Neuronal stem cell (in vitro differentiated cells): ENCODE results near the gene EVI5.

ENCODE experiments used
- DNase-seq: peaks from one replicate; pipeline ENCODE4 v3.0.0-alpha.2; 2013; ENCODE audit warnings: low spot score
- H2AFZ ChIP-seq: one replicate; pipeline ENCODE4 v1.6.1; 2013; ENCODE audit warnings: mild to moderate bottlenecking, low read length, inconsistent platforms
- H2AK5ac ChIP-seq: 2 replicates; pipeline ENCODE4 v1.6.1; 2013; ENCODE audit warnings: low read depth, mild to moderate bottlenecking, inconsistent platforms, low read length, moderate library complexity, mixed read lengths
- H2BK120ac ChIP-seq: 2 replicates; pipeline ENCODE4 v1.6.1; 2013; ENCODE audit warnings: low read depth, mild to moderate bottlenecking, inconsistent platforms, low read length, moderate library complexity, mixed read lengths
- H2BK12ac ChIP-seq: one replicate; pipeline ENCODE4 v1.6.1; 2013; ENCODE audit warnings: low read length, inconsistent platforms
- H2BK15ac ChIP-seq: 2 replicates; pipeline ENCODE4 v1.6.1; 2013; ENCODE audit warnings: mild to moderate bottlenecking, low read length, inconsistent platforms, mixed read lengths
- H2BK5ac ChIP-seq: one replicate; pipeline ENCODE4 v1.6.1; 2013; ENCODE audit warnings: inconsistent platforms, mild to moderate bottlenecking, low read length, moderate library complexity
- H3K14ac ChIP-seq: one replicate; pipeline ENCODE4 v1.6.1; 2013; ENCODE audit warnings: low read length, inconsistent platforms
- H3K18ac ChIP-seq: 2 replicates; pipeline ENCODE4 v1.6.1; 2013; ENCODE audit warnings: low read length, inconsistent platforms
- H3K23ac ChIP-seq: 2 replicates; pipeline ENCODE4 v1.6.1; 2013; ENCODE audit warnings: low read depth, mild to moderate bottlenecking, mixed read lengths, low read length, inconsistent platforms; ENCODE audit not compliant: poor library complexity
- H3K27ac ChIP-seq: replicated peaks from 3 replicates; pipeline ENCODE4 v1.5.1; 2013; ENCODE audit warnings: low read length, inconsistent platforms
- H3K27me3 ChIP-seq, 3 experiments: 2 replicates each; pipeline ENCODE4 v1.6.1; 2013; ENCODE audit warnings: low read length in 3 of 3, mild to moderate bottlenecking in 2 of 3, inconsistent platforms in 1 of 3, low read depth in 1 of 3, mixed read lengths in 1 of 3, moderate library complexity in 1 of 3; ENCODE audit not compliant: control insufficient read depth in 3 of 3, insufficient read depth in 3 of 3
- H3K36me3 ChIP-seq, 2 donors: replicated peaks in 1 of 2; 2 replicates each; pipeline ENCODE4 v1.6.1; 2013; ENCODE audit warnings: low read length in 2 of 2; ENCODE audit not compliant: control insufficient read depth in 2 of 2, insufficient read depth in 2 of 2
- H3K4ac ChIP-seq: 2 replicates; pipeline ENCODE4 v1.6.1; 2013; ENCODE audit warnings: inconsistent platforms, mild to moderate bottlenecking, low read length, moderate library complexity
- H3K4me1 ChIP-seq, 2 donors: 1 replicate in 1 of 2; 2 replicates in 1 of 2; pipeline ENCODE4 v1.6.1; 2013; ENCODE audit warnings: low read length in 2 of 2, low read depth in 1 of 2; ENCODE audit not compliant: control insufficient read depth in 2 of 2, insufficient read depth in 1 of 2
- H3K4me2 ChIP-seq: one replicate; pipeline ENCODE4 v1.6.1; 2013; ENCODE audit warnings: mild to moderate bottlenecking, low read length, inconsistent platforms; ENCODE audit not compliant: insufficient read depth, poor library complexity, severe bottlenecking
- H3K4me3 ChIP-seq, 2 donors: 2 replicates each; pipeline ENCODE4 v1.5.1; 2013; ENCODE audit warnings: low read length in 2 of 2, mild to moderate bottlenecking in 2 of 2, inconsistent platforms in 1 of 2, moderate library complexity in 1 of 2
- H3K79me1 ChIP-seq: one replicate; pipeline ENCODE4 v1.6.1; 2013; ENCODE audit warnings: low read depth, mild to moderate bottlenecking, inconsistent platforms, low read length, moderate library complexity
- H3K9ac ChIP-seq: one replicate; pipeline ENCODE4 v1.6.1; 2013; ENCODE audit warnings: mild to moderate bottlenecking, low read depth, low read length, inconsistent platforms; ENCODE audit not compliant: poor library complexity
- H3K9me3 ChIP-seq, 2 donors: replicated peaks in 1 of 2; 2 replicates each; pipeline versions ENCODE3 to v1.6.1; 2013; ENCODE audit warnings: low read length in 2 of 2, mild to moderate bottlenecking in 2 of 2, inconsistent platforms in 1 of 2, low read depth in 1 of 2, mixed read lengths in 1 of 2, moderate library complexity in 1 of 2; ENCODE audit not compliant: control insufficient read depth in 2 of 2, insufficient read depth in 1 of 2
- H4K8ac ChIP-seq: one replicate; pipeline ENCODE4 v1.6.1; 2013; ENCODE audit warnings: low read depth, mild to moderate bottlenecking, inconsistent platforms, low read length, moderate library complexity
- H4K91ac ChIP-seq: one replicate; pipeline ENCODE4 v1.6.1; 2013; ENCODE audit warnings: low read length, low read depth, mild to moderate bottlenecking, inconsistent platforms; ENCODE audit not compliant: poor library complexity
- WGBS, 2 donors: extraction: QIAGEN DNeasy Blood & Tissue Kit; methylation state at CpG; one replicate each; pipeline ENCODE4 v1.1.7; 2013; ENCODE audit warnings: missing lambda C conversion rate in 2 of 2, mixed read lengths in 1 of 2; ENCODE audit not compliant: insufficient read length in 2 of 2, insufficient replicate concordance in 1 of 2; ENCODE audit errors: extremely low coverage in 2 of 2; 5-methylcytosine and 5-hydroxymethylcytosine counted together

The EVI5 gene

GRCh38 chr1:92478393-92478792 lies 306.5 kb downstream of the EVI5 start:
- no CpG with 5 or more reads among the region's 3 CpGs for WGBS, 2 donors
- Histone ChIP-seq H4K8ac (no peak overlapping the region), H3K4me2 (no peak overlapping the region), H3K9me3 (no peaks in the 10 kb centered on the region), H3K9ac (no peak overlapping the region), H3K27ac (no peak overlapping the region), H2AK5ac (no peak overlapping the region), H2AFZ (no peak overlapping the region), H3K18ac (no peak overlapping the region), H3K4me1 (peaks cover 15 to 18% of the 10 kb centered on the region in 2 donors), H3K4ac (no peak overlapping the region), H2BK12ac (no peak overlapping the region), H4K91ac (no peak overlapping the region), H3K27me3 (peaks cover 36 to 100% (median 59%) of the 10 kb centered on the region in 3 experiments), H3K36me3 (no peaks in the 10 kb centered on the region), H3K23ac (no peak overlapping the region), H2BK15ac (no peak overlapping the region), H2BK5ac (no peak overlapping the region), H3K4me3 (no peak overlapping the region), H3K79me1 (no peaks in the 10 kb centered on the region), H3K14ac (no peak overlapping the region), H2BK120ac (no peak overlapping the region)
- DNase-seq: no peak

- H4K91ac ChIP-seq: no peak overlapping the region
- no peak overlapping the region for H3K4me3 ChIP-seq
- no peak overlapping the region for H3K4ac ChIP-seq
- H2BK120ac ChIP-seq: no peak overlapping the region
- no peak overlapping the region for H4K8ac ChIP-seq
- peak overlapping the region; percentile 19 for H3K18ac ChIP-seq
- no peak overlapping the region for H2AK5ac ChIP-seq
- no peak overlapping the region for H2BK12ac ChIP-seq
- H3K79me1 ChIP-seq: no peaks in the 10 kb centered on the region
- H3K27ac ChIP-seq: no peak overlapping the region
- no peaks in the 10 kb centered on the region for H3K9me3 ChIP-seq
- H3K27me3 ChIP-seq: peaks cover 14 to 91% (median 36%) of the 10 kb centered on the region in 3 experiments
- H3K36me3 ChIP-seq: no peaks in the 10 kb centered on the region
- H2BK15ac ChIP-seq: no peak overlapping the region
- no peak overlapping the region for H3K4me2 ChIP-seq
- no peak overlapping the region for H3K23ac ChIP-seq
- no peak overlapping the region for H2AFZ ChIP-seq
- no CpG with 5 or more reads among the region's 12 CpGs for WGBS, 2 donors
- DNase-seq: no peak
- H2BK5ac ChIP-seq: no peak overlapping the region
- H3K14ac ChIP-seq: no peak overlapping the region
- H3K9ac ChIP-seq: no peak overlapping the region
- H3K4me1 ChIP-seq: peaks cover 7 to 8% of the 10 kb centered on the region in 2 donors
These were observed 308.8 kb downstream of the EVI5 start for GRCh38 chr1:92476071-92476631.

- Histone ChIP-seq H2BK120ac (no peak overlapping the region), H3K18ac (no peak overlapping the region), H3K36me3 (no peaks in the 10 kb centered on the region), H3K9me3 (no peaks in the 10 kb centered on the region), H3K4me1 (peaks cover 0 to under 1% of the 10 kb centered on the region in 2 donors), H3K79me1 (no peaks in the 10 kb centered on the region), H3K4me2 (no peak overlapping the region), H4K8ac (no peak overlapping the region), H3K23ac (no peak overlapping the region), H3K27ac (no peak overlapping the region), H2BK12ac (no peak overlapping the region), H3K27me3 (peaks cover 3 to 80% (median 25%) of the 10 kb centered on the region in 3 experiments), H2AFZ (no peak overlapping the region), H3K14ac (no peak overlapping the region), H3K4ac (no peak overlapping the region), H3K9ac (no peak overlapping the region), H3K4me3 (no peak overlapping the region), H2BK15ac (no peak overlapping the region), H2AK5ac (no peak overlapping the region), H4K91ac (no peak overlapping the region), H2BK5ac (no peak overlapping the region)
- no peak for DNase-seq
- WGBS, 2 donors: no CpG with 5 or more reads among the region's 3 CpGs
These were observed 309.9 kb downstream of the EVI5 start for GRCh38 chr1:92475029-92475428.

GRCh38 chr1:92473781-92474495 lies 311.0 kb downstream of the EVI5 start:
- no CpG with 5 or more reads among the region's 5 CpGs for WGBS, 2 donors
- Histone ChIP-seq H3K14ac (no peak overlapping the region), H3K23ac (no peak overlapping the region)

More at GRCh38 chr1:92473781-92474495, 311.0 kb downstream of the EVI5 start:
- DNase-seq: no peak
- H3K27me3 ChIP-seq: peaks cover 0 to 69% (median 14%) of the 10 kb centered on the region in 3 experiments
- no peak overlapping the region for H2AK5ac ChIP-seq
- H3K27ac ChIP-seq: no peak overlapping the region
- no peak overlapping the region for H2BK120ac ChIP-seq
- no peak overlapping the region for H3K4me3 ChIP-seq
- no peaks in the 10 kb centered on the region for H3K36me3 ChIP-seq
- H2BK5ac ChIP-seq: no peak overlapping the region
- no peaks in the 10 kb centered on the region for H3K9me3 ChIP-seq
- no peak overlapping the region for H3K4ac ChIP-seq
- H2BK15ac ChIP-seq: no peak overlapping the region
- H2BK12ac ChIP-seq: no peak overlapping the region
- no peak overlapping the region for H3K4me2 ChIP-seq
- no peak overlapping the region for H4K91ac ChIP-seq
- H2AFZ ChIP-seq: no peak overlapping the region
- H3K4me1 ChIP-seq: no peaks in the 10 kb centered on the region
- no peak overlapping the region for H3K18ac ChIP-seq
- no peak overlapping the region for H3K9ac ChIP-seq
- no peak overlapping the region for H4K8ac ChIP-seq
- no peaks in the 10 kb centered on the region for H3K79me1 ChIP-seq
